GM12874 (cell line): ENCODE measurements around the gene ULK1.
A peak's percentile ranks its signal among the peaks of the same experiment; 100 is the strongest.

Experiments
- CTCF ChIP-seq: IDR thresholded peaks from 2 replicates; pipeline ENCODE4 v1.5.1; 2011; ENCODE audit warnings: low read depth, mild to moderate bottlenecking, control low read depth, low read length, moderate library complexity; ENCODE audit not compliant: insufficient read depth

Gene ULK1

DNA sequence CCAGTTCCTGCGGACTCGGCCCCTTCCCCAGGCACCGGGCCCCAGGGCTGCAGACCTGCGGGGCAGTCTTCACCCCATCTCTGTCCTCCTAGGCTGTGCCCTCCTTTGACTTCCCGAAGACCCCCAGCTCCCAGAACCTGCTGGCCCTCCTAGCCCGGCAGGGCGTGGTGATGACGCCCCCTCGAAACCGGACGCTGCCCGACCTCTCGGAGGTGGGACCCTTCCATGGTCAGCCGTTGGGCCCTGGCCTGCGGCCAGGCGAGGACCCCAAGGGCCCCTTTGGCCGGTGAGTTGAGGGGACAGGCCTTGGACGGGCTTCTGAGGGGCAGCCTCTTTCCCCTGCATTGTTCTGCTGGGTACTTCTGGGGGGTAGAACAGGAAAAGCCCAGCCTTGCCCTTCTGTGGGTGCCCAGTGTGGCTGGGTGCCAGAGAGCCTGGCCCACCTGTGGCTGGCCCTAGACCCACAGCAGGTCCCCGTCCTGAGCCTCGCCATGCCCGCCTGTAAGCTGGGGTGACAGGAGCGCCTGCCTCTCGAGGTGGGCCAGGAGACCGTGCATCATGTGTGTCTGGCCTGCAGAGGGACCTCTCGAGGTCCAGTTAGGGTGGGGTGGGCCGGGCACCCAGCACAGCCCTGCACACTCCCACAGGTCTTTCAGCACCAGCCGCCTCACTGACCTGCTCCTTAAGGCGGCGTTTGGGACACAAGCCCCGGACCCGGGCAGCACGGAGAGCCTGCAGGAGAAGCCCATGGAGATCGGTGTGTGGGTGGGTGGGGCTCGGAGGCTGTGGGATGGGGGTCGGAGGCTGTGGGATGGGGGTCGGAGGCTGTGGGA lies 22.1 kb downstream of the ULK1 start:
- 0 out of 2 replicates have a peak, but pooled peaks have one; percentile 5 for TF ChIP-seq CTCF

- no peak for TF ChIP-seq CTCF
These were observed 22.8 kb downstream of the ULK1 start for GRCh38 chr12:131917139-131917710.

DNA sequence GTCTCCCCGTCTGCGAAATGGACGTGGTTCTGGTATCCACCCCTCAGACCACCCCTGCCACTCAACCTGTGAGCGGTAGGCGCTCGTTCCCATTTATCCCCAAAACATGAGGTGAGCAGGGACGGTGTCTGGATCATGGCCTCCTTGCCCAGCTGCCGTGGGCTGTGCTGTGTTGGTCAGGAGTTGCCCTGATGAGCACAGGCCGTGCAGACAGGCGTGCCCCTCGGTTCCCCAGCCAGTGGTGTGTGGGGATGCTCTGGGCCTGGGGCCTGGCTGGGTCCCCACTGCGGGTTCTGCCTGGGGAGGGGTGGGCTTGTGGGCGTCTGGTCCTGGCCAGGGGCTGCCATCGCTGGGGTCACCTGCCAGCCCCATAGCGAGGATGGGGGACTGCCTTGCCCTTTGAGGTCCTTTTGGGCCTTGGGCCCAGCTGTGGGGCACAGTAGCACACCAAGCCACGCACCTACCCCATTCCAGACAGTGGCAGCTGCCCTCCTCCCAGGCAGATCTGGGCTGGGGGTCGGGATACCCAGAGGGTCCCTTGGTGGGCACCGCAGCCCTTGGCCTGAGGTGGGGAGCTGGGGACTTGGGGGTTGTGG lies 23.4 kb downstream of the ULK1 start:
- TF ChIP-seq CTCF = no peak

DNA sequence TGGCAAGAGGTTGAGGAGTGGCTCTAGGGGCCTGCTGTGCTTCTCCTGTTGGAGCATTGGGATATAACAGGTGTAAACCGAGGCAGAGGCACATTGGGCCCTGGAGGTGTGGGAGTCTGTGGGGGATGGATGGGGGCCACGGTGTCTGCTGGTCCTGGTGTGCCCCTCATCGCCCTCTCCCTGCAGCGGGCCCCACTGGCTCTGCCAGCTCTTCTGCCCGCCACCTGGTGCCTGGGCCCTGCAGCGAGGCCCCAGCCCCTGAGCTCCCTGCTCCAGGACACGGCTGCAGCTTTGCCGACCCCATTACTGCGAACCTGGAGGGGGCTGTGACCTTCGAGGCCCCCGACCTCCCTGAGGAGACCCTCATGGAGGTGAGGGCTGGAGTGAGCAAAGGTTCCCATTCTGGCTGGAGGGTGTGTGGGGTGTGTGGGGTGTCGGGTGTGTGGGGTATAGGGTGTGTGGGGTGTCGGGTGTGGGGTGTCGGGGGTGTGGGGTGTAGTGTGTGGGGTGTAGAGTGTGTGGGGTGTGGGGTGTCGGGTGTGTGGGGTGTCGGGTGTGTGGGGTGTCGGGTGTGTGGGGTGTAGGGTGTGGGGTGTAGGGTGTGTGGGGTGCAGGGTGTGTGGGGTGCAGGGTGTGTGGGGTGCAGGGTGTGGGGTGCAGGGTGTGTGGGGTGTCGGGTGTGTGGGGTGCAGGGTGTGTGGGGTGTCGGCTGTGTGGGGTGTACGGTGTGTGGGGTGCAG lies 24.1 kb downstream of the ULK1 start:
- TF ChIP-seq CTCF = no peak

DNA sequence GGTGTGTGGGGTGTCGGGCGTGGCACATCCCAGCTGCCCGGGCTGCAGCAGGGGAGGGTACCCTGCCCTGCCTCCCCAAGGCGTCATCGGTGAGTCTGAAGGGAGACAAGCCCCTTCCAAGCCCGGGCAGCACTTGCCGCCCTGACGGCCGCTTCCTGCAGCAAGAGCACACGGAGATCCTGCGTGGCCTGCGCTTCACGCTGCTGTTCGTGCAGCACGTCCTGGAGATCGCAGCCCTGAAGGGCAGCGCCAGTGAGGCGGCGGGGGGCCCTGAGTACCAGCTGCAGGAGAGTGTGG lies 24.6 kb downstream of the ULK1 start:
- no peak for TF ChIP-seq CTCF

- no peak for TF ChIP-seq CTCF
These were observed 25.1 kb downstream of the ULK1 start for GRCh38 chr12:131919366-131920156.
